ENCODE results near the gene ATP6V1G3. TPM values are rescaled to one million over a fixed set of nuclear protein-coding genes. Genes with fewer than 3 reads are reported as not detected.
"Not testable (repeated sequence)": the region's sequence is repeated elsewhere in the genome, so short reads cannot be mapped to it uniquely, and the experiment has no call there.

ATP6V1G3 gene
- total RNA-seq, 2 donors from 2014 or later = not detected

- no peak overlapping the region for H3K4me3 ChIP-seq
- no peaks in the 10 kb centered on the region for H3K27me3 ChIP-seq
- WGBS, 2 donors = 72 to 89% methylated on average over 1 of the region's 1 CpG
- intact Hi-C loops (cut with DNase I) = no loop called here
- TF ChIP-seq POLR2A (IDR thresholded peaks at IDR 0.05) (no peak), CTCF (IDR thresholded peaks at IDR 0.05) (no peak)
- DNase-seq (no peak), ATAC-seq (no peak)
- no peaks in the 10 kb centered on the region for H3K9me3 ChIP-seq
- H3K27ac ChIP-seq = no peak overlapping the region
- H3K36me3 ChIP-seq (replicated peaks in 1 of 2; ENCODE audit: insufficient read depth in 1 of 2, low read depth in 2 of 2) = no peaks in the 10 kb centered on the region
- H3K4me1 ChIP-seq = no peaks in the 10 kb centered on the region
Observed at GRCh38 chr1:198528364-198528763, 12.1 kb downstream of the ATP6V1G3 start.

GRCh38 chr1:198524556-198524955, 15.9 kb downstream of the ATP6V1G3 start:
- intact Hi-C loops (cut with DNase I) = no loop called here
- H3K4me3 ChIP-seq = no peak overlapping the region
- H3K9me3 ChIP-seq = no peaks in the 10 kb centered on the region
- WGBS, 2 donors = 53 to 65% methylated on average over 2 of the region's 2 CpGs
- no peaks in the 10 kb centered on the region for H3K4me1 ChIP-seq
- no peak for DNase-seq
- no peaks in the 10 kb centered on the region for H3K27me3 ChIP-seq
- ATAC-seq = no peak
- no peak overlapping the region for H3K27ac ChIP-seq
- TF ChIP-seq POLR2A (IDR thresholded peaks at IDR 0.05) (no peak), CTCF (IDR thresholded peaks at IDR 0.05) (no peak)
- H3K36me3 ChIP-seq (replicated peaks in 1 of 2; ENCODE audit: insufficient read depth in 1 of 2, low read depth in 2 of 2) = no peaks in the 10 kb centered on the region

- H3K9me3 ChIP-seq; intact Hi-C loops (cut with DNase I); H3K27me3 ChIP-seq; H3K36me3 ChIP-seq (replicated peaks in 1 of 2; ENCODE audit: insufficient read depth in 1 of 2, low read depth in 2 of 2); DNase-seq; ATAC-seq; H3K4me3 ChIP-seq; H3K27ac ChIP-seq; H3K4me1 ChIP-seq: not testable (repeated sequence)
- WGBS, 2 donors = 76 to 77% methylated on average over 10 of the region's 10 CpGs
Observed at GRCh38 chr1:198524127-198524526, 16.4 kb downstream of the ATP6V1G3 start.

GRCh38 chr1:198523182-198523950, 17.1 kb downstream of the ATP6V1G3 start:
- no peak overlapping the region for H3K27ac ChIP-seq
- TF ChIP-seq CTCF (IDR thresholded peaks at IDR 0.05) (no peak), POLR2A (IDR thresholded peaks at IDR 0.05) (no peak)
- no peaks in the 10 kb centered on the region for H3K4me1 ChIP-seq
- DNase-seq (no peak), ATAC-seq (no peak)
- intact Hi-C loops (cut with DNase I) = no loop called here
- no peaks in the 10 kb centered on the region for H3K9me3 ChIP-seq
- H3K4me3 ChIP-seq = no peak overlapping the region
- H3K36me3 ChIP-seq (replicated peaks in 1 of 2; ENCODE audit: insufficient read depth in 1 of 2, low read depth in 2 of 2) = no peaks in the 10 kb centered on the region
- no peaks in the 10 kb centered on the region for H3K27me3 ChIP-seq
- 56% methylated on average over 2 of the region's 2 CpGs for WGBS, 2 donors

- Histone ChIP-seq H3K36me3 (replicated peaks in 1 of 2; ENCODE audit: insufficient read depth in 1 of 2, low read depth in 2 of 2) (no peaks in the 10 kb centered on the region), H3K4me3 (no peak overlapping the region), H3K27ac (no peak overlapping the region), H3K9me3 (no peaks in the 10 kb centered on the region), H3K27me3 (no peaks in the 10 kb centered on the region), H3K4me1 (no peaks in the 10 kb centered on the region)
- ATAC-seq = no peak
- DNase-seq = no peak
- intact Hi-C loops (cut with DNase I) = no loop called here
- no peak for TF ChIP-seq CTCF (IDR thresholded peaks at IDR 0.05)
- no peak for TF ChIP-seq POLR2A (IDR thresholded peaks at IDR 0.05)
- WGBS, 2 donors = 69 to 75% methylated on average over 5 of the region's 5 CpGs
Observed at GRCh38 chr1:198520524-198521254, 19.8 kb downstream of the ATP6V1G3 start.

All from body of pancreas (tissue), 4 donors.